ENCODE measurements around the gene DDX27. TPM values are rescaled to one million over a fixed set of nuclear protein-coding genes. Genes with fewer than 3 reads are reported as not detected.

The DDX27 gene
- total RNA-seq, 1 donor from 2014 or later: 8.4 TPM

DNA sequence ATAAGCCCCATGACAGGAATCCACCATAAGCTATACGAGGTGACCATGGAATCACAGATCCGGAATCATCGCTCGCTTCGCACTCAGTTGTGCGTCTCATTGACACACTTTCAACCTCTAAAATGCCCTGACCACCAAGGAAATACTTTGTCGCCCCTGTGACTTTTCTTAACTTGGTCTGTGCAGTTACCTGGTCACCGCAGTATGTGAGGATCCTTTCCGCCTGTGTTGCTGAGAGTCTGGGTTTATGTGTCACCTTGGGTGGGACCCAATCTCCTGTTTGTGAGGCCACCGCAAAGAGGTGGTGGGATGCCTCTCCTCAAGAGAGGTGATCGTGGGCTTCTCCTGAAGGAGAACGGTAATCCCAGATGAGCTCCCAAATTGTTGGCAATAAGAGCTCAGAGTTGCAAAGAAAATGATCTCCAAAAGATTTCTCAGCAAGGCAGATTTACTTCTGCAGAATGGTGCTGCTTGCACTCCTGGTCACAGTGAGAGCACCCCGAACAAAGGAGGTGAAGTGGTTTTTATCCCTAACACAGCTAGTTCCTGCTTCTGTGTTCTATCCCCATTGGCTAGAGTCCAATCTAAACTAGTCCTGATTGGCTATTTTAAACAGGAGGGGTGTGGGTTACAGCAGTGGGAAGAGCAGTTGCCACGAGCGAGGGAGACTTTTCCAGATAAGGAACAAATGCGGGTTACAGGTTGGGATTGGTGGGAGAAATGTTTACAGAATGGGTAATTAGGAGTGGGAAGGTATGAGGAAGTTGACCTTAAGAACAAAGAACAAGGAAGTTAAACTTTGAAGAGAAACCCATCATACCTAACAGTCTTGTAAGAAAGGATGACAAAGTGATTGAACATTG lies 67.7 kb downstream of the DDX27 start:
- DNase-seq (ENCODE audit: low spot score) (no peak), ATAC-seq (no peak)

DNA sequence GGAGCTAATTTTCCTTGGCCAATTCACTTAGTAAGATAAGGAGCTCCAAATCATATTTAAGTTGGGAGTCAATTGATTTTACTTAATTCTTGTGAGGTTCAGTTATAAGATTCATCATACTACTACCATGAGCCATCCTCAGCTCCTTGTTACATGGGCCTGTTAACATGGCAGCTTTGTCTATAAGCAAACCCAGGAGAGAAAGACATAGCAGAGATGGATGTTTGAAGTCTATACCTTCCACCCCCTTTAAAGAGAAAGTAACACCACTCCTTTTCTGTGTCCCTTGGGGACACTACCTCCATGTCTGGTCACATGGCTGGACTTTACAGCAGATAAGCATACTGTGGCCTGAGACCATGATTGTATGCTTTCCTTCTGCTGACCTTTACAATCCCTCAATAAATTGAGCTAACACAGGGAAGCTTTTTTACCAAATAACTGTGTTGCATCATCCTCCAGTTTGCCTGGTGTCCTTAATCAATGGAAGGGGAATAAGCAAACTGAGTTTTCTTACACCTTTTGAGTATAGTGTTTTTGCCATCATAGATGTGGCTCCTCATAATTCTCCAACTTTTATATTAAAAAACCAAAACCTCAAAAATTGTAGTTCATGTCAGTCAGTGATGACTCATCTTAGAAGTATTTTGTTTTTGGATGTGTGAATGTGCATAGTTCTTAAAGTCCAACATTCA lies 68.5 kb downstream of the DDX27 start:
- DNase-seq (ENCODE audit: low spot score) (no peak), ATAC-seq (no peak)

DNA sequence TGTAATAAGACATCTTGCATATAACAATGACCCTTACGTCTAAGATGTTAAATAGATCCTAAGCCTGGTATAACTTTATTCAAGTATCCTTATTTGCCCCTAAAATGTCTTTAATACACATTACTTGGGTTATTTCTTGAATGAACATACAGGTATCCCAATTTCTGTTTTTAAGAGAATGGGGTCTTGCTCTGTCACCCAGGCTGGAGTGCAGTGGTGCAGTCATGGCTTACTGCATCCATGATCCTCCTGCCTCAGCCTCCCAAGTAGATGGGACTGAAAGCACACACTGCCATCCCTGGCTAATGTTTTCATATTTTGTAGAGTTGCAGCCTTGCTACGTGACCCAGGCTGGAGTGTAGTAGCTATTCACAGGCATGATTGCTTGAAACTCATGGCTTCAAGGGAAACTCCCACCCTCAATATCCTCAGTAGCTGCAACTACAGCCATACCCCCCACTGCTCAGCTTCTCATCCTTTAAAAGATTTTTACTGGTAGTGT lies 69.1 kb downstream of the DDX27 start:
- no peak for ATAC-seq
- DNase-seq (ENCODE audit: low spot score): no peak

DNA sequence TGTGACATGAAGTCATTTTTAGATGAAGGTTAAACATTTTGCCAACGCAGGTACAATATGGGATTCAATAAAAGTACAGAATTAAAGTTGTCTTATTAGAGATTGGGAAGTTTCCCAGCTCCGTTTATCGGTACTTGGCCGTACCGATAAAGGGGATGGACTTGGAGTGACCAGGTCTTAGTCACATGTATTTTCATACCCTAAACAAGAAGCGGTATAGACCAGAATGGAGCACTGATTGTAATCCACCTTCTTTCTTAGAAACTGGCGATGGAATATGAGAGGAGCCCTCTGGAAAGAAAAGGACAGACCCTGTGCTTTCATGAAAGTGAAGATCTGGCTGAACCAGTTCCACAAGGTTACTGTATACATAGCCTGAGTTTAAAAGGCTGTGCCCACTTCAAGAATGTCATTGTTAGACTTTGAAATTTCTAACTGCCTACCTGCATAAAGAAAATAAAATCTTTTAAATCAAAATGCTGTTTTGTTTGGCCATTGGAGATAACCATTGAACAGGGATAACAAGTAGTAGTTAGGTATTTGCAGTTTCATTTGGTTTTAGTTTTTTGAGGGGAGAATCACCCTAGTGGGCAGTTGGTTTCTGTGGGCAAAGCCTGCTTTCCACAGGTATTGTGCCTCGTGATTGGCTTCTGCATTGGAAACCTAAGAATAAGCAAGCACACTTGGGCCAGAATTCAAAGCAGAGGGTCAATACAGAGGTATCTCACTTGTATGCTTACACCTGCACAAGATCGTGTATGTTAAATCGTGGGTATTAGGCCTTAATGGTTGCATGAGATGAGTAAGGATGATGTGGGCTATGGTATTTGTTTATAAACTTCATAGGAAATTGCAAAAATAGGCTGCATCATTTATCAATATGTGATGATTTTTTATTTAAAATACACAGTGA lies 69.8 kb downstream of the DDX27 start:
- ATAC-seq (no peak), DNase-seq (ENCODE audit: low spot score) (no peak)

DNA sequence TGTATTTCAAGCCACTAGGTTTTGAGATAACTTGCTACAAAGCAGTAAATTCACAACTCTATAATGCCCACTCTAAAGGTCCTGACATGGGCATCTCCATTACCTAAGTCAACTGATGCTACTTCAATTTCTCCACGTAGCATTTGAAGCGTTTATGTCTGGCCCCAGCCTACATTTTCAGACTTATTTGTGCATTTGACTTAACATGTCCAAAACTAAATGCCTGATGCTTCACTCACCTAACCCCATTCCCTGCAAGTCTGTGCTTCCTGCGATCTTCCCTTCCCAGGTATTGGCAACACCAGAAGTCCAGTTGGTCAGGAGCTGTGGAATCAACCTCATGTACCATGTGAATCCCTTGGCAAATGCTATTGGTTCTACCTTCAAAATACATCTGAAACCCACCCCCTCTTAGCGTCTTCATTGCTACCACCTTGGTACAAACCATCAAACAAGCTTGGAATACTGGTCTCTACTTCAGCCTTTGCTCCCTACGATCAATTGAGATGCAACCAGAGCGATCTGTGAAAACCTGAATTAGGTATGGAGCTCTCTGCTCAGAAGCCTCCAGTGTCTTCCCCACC lies 71.5 kb downstream of the DDX27 start:
- ATAC-seq (no peak), DNase-seq (ENCODE audit: low spot score) (no peak)

DNA sequence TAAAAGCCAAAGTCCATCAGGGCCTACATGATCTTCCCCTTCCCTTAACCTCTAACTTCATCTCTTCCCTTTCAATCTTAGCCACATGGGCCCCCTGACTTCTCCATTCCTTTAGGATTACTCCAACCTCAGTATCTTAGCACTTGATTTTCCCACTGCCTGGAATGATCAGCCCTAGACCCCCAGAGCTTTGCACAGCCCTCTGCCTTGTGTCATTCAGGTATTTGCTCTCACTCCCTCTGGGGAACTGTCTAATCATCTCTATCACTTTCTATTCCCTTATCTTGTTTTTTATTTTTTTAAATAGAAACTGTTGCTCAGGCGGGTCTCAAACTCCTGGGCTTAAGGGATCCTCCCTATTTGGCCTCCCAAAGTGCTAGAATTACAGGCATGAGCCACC lies 72.0 kb downstream of the DDX27 start:
- ATAC-seq (no peak), DNase-seq (ENCODE audit: low spot score) (no peak)

DNA sequence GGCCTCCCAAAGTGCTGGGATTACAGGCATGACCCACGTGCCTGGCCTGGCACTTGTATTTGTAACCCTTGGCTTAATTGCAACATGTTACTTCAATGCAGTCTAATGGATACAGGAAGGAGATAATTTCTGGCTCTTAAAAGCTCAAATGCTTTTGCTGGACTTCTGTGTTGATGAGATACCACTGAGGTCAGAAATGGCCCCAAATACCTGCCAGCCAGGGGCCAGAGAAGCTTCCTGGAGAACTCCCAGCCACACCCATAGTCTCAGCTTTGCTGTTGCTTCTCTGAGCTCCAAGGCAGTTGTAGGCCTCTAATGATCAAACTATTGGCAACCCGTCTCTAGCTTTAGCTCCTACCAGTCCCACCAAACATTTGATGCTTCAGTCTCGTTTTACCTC lies 72.8 kb downstream of the DDX27 start:
- no peak for DNase-seq (ENCODE audit: low spot score)
- ATAC-seq: no peak

DNA sequence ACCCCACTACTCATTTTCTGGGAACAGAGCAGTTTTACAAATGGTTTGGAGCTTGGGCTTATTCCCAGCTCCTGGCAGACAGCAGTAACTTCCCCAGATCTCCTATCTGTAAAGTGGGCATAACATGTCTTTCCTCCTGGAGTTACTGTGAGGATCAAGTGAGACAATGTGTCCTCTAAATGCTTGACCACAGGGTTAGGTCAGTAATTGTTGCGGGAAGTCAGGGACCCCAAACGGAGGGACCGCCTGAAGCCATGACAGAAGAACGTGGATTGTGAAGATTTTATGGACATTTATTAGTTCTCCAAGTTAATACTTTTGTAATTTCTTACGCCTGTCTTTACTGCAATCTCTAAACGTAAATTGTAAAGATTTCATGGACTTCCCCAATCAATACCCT lies 73.9 kb downstream of the DDX27 start:
- no peak for ATAC-seq

More for the DNA sequence above, 73.9 kb downstream of the DDX27 start:
- DNase-seq (ENCODE audit: low spot score): no peak

Other genes with a start within 250 kb of the DDX27 start
- gene CSE1L, start 173.1 kb upstream of the DDX27 start, total RNA-seq: 19.6 TPM
- 57.5 TPM for gene STAU1, start 31.1 kb upstream of the DDX27 start, total RNA-seq
- 10.0 TPM for gene ZNFX1, start 58.6 kb downstream of the DDX27 start, total RNA-seq

All from left lobe of liver (tissue), 2 donors.